Measurements from ENCODE around the gene BRCA1. TPM values are rescaled to one million over a fixed set of nuclear protein-coding genes. Genes with fewer than 3 reads are reported as not detected.
A peak's percentile ranks its signal among the peaks of the same experiment; 100 is the strongest.
"Not testable (repeated sequence)": the region's sequence is repeated elsewhere in the genome, so short reads cannot be mapped to it uniquely, and the experiment has no call there.

The BRCA1 gene
- total RNA-seq, 4 donors from 2014 or later: 1.2 to 30.7 (median 15.4) TPM

- intact Hi-C loops (cut with DNase I; ENCODE audit: low total_unique reads): no loop called here
- TF ChIP-seq CTCF (IDR thresholded peaks at IDR 0.05) (no peak), POLR2A (IDR thresholded peaks at IDR 0.05) (no peak)
- H3K4me3 ChIP-seq: no peak overlapping the region
Measured at GRCh38 chr17:43106552-43106951, 18.6 kb downstream of the BRCA1 start.

GRCh38 chr17:43105146-43105545 lies 20.0 kb downstream of the BRCA1 start:
- Histone ChIP-seq H3K9me3 (no peaks in the 10 kb centered on the region), H3K27me3 (no peaks in the 10 kb centered on the region), H3K4me1 (no peaks in the 10 kb centered on the region), H3K27ac (no peak overlapping the region), H3K36me3 (no peaks in the 10 kb centered on the region), H3K4me3 (no peak overlapping the region)
- no peak for TF ChIP-seq CTCF (IDR thresholded peaks at IDR 0.05)
- TF ChIP-seq POLR2A (IDR thresholded peaks at IDR 0.05): no peak
- DNase-seq: no peak
- intact Hi-C loops (cut with DNase I; ENCODE audit: low total_unique reads): no loop called here

More at GRCh38 chr17:43106552-43106951, 18.6 kb downstream of the BRCA1 start:
- no peaks in the 10 kb centered on the region for H3K4me1 ChIP-seq
- no peak for DNase-seq
- no peaks in the 10 kb centered on the region for H3K9me3 ChIP-seq
- H3K27me3 ChIP-seq: no peaks in the 10 kb centered on the region
- H3K36me3 ChIP-seq: no peaks in the 10 kb centered on the region
- H3K27ac ChIP-seq: no peak overlapping the region

DNA sequence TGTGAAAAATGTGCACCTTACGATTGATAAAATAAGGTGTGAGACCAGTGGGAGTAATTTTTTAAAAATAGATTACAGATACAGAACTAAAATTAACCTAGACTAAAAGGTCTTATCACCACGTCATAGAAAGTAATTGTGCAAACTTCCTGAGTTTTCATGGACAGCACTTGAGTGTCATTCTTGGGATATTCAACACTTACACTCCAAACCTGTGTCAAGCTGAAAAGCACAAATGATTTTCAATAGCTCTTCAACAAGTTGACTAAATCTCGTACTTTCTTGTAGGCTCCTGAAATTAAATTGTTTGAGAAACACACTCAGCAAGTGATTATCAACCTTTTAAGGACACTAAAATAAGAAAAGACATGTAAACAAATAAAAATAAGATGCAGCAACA lies 20.5 kb downstream of the BRCA1 start:
- H3K27ac ChIP-seq: no peak overlapping the region
- DNase-seq: no peak
- H3K4me3 ChIP-seq: no peak overlapping the region
- TF ChIP-seq POLR2A (IDR thresholded peaks at IDR 0.05): no peak
- TF ChIP-seq CTCF (IDR thresholded peaks at IDR 0.05): no peak
- H3K9me3 ChIP-seq: no peaks in the 10 kb centered on the region
- no peaks in the 10 kb centered on the region for H3K27me3 ChIP-seq
- intact Hi-C loops (cut with DNase I; ENCODE audit: low total_unique reads): no loop called here
- H3K4me1 ChIP-seq: no peaks in the 10 kb centered on the region
- no peaks in the 10 kb centered on the region for H3K36me3 ChIP-seq

- DNase-seq; intact Hi-C loops (cut with DNase I; ENCODE audit: low total_unique reads); H3K4me3 ChIP-seq; H3K9me3 ChIP-seq; H3K27me3 ChIP-seq; H3K36me3 ChIP-seq; H3K27ac ChIP-seq; H3K4me1 ChIP-seq: not testable (repeated sequence)
Measured at GRCh38 chr17:43095364-43095763, 29.8 kb downstream of the BRCA1 start.

- no peaks in the 10 kb centered on the region for H3K4me1 ChIP-seq
- peak overlapping the region in 1 of 2 donors; percentile 33 for H3K27ac ChIP-seq
- intact Hi-C loops (cut with DNase I; ENCODE audit: low total_unique reads): no loop called here
- no peaks in the 10 kb centered on the region for H3K36me3 ChIP-seq
- H3K4me3 ChIP-seq: no peak overlapping the region
- H3K9me3 ChIP-seq: no peaks in the 10 kb centered on the region
- H3K27me3 ChIP-seq: no peaks in the 10 kb centered on the region
- TF ChIP-seq CTCF (IDR thresholded peaks at IDR 0.05) (no peak), POLR2A (IDR thresholded peaks at IDR 0.05) (no peak)
- no peak for DNase-seq
Measured at GRCh38 chr17:43094129-43094835, 30.9 kb downstream of the BRCA1 start.

All from uterus (tissue), 4 donors.